GM20000 (cell line): Measurements from ENCODE around the gene SNX5.

Source experiments
- DNase-seq: peaks from one replicate; pipeline ENCODE4 v3.0.0; 2012; ENCODE audit warnings: low spot score
- CTCF ChIP-seq: IDR thresholded peaks from 2 replicates; pipeline ENCODE4 v1.5.1; 2012; ENCODE audit warnings: mild to moderate bottlenecking, control low read depth; ENCODE audit errors: extremely low read depth, missing control alignments

Gene SNX5

GRCh38 chr20:17950670-17951069 lies 17.9 kb downstream of the SNX5 start:
- DNase-seq = no peak
- no peak for TF ChIP-seq CTCF

- TF ChIP-seq CTCF = no peak
- no peak for DNase-seq
These were observed 18.7 kb downstream of the SNX5 start for GRCh38 chr20:17949899-17950298.

- no peak for DNase-seq
- no peak for TF ChIP-seq CTCF
These were observed 20.2 kb downstream of the SNX5 start for GRCh38 chr20:17948442-17948841.

- no peak for DNase-seq
- TF ChIP-seq CTCF = no peak
These were observed 21.1 kb downstream of the SNX5 start for GRCh38 chr20:17947474-17947815.

- TF ChIP-seq CTCF = no peak
- DNase-seq = no peak
These were observed 21.8 kb downstream of the SNX5 start for GRCh38 chr20:17946572-17947473.

GRCh38 chr20:17946040-17946439 lies 22.6 kb downstream of the SNX5 start:
- TF ChIP-seq CTCF = no peak
- no peak for DNase-seq

- TF ChIP-seq CTCF = no peak
These were observed 23.6 kb downstream of the SNX5 start for GRCh38 chr20:17944854-17945474.

More at GRCh38 chr20:17944854-17945474, 23.6 kb downstream of the SNX5 start:
- DNase-seq = no peak
